Caco-2 (cell line): ENCODE data around the gene RWDD1. TPM values are rescaled to one million over a fixed set of nuclear protein-coding genes. Genes with fewer than 3 reads are reported as not detected.
A peak's percentile ranks its signal among the peaks of the same experiment; 100 is the strongest.
"Not testable (repeated sequence)": the region's sequence is repeated elsewhere in the genome, so short reads cannot be mapped to it uniquely, and the experiment has no call there.

Experiments used
- BruUV-seq: library from RNA; stranded (reverse); fragments of 400-500 nt; replicated peaks from 2 replicates; lab custom pipeline; 2021; lab: Mats Ljungman, UMichigan
- CTCF ChIA-PET: fragments of 300-600 bp; sonication (Branson Sonifier 250); formaldehyde crosslinking; loops from one replicate; lab custom pipeline; 2022; ENCODE audit warnings: antibody characterized with exemption; lab: Charles Lee
- POLR2A ChIA-PET: fragments of 300-600 bp; sonication (Branson Sonifier 250); formaldehyde crosslinking; loops from one replicate; lab custom pipeline; 2022; ENCODE audit warnings: antibody characterized with exemption; lab: Charles Lee
- DNase-seq, 2 experiments: peaks; one replicate each; pipeline versions ENCODE4 v3.0.0 to v3.0.0-alpha.2; 2020 to 2022
- H3K27me3 ChIP-seq: replicated peaks from 2 replicates; pipeline ENCODE4 v1.6.0; 2011; ENCODE audit warnings: low read length; ENCODE audit not compliant: control insufficient read depth, insufficient read depth
- H3K36me3 ChIP-seq: 2 replicates; pipeline ENCODE4 v1.5.1; 2011; ENCODE audit warnings: low read length; ENCODE audit not compliant: control insufficient read depth, insufficient read depth
- H3K4me1 ChIP-seq: fragments of 250-450 bp; sonication (Bioruptor Pico); 2 replicates; pipeline ENCODE4 v1.5.1; 2020; ENCODE audit warnings: mild to moderate bottlenecking
- H3K4me3 ChIP-seq: 2 replicates; pipeline ENCODE4 v1.5.1; 2011; ENCODE audit warnings: low read depth, mild to moderate bottlenecking, control low read depth, low read length
- H3K9me3 ChIP-seq: fragments of 250-450 bp; sonication (Bioruptor Pico); 2 replicates; pipeline ENCODE4 v1.5.1; 2020; ENCODE audit warnings: mild to moderate bottlenecking, moderate library complexity
- H3K27ac Mint-ChIP-seq: one replicate; pipeline ENCODE4 v1.8.0; 2022; ENCODE audit warnings: mixed read lengths; ENCODE audit not compliant: unreplicated experiment
- H3K27me3 Mint-ChIP-seq: one replicate; pipeline ENCODE4 v1.8.0; 2022; ENCODE audit warnings: mixed read lengths; ENCODE audit not compliant: insufficient read depth, unreplicated experiment
- H3K36me3 Mint-ChIP-seq: one replicate; pipeline ENCODE4 v1.8.0; 2022; ENCODE audit warnings: mild to moderate bottlenecking, mixed read lengths; ENCODE audit not compliant: insufficient read depth, unreplicated experiment
- H3K4me1 Mint-ChIP-seq: one replicate; pipeline ENCODE4 v1.8.0; 2022; ENCODE audit warnings: low read depth, mixed read lengths; ENCODE audit not compliant: unreplicated experiment
- H3K4me3 Mint-ChIP-seq: one replicate; pipeline ENCODE4 v1.8.0; 2022; ENCODE audit warnings: mild to moderate bottlenecking, moderate library complexity, mixed read lengths; ENCODE audit not compliant: unreplicated experiment
- H3K9me3 Mint-ChIP-seq: one replicate; pipeline ENCODE4 v1.8.0; 2022; ENCODE audit warnings: mixed read lengths; ENCODE audit not compliant: unreplicated experiment
- intact Hi-C: fragments of 100-400 bp; cut with micrococcal nuclease; formaldehyde crosslinking; loops from one replicate; pipeline ENCODE4 v1.10.0; 2022; ENCODE audit not compliant: unreplicated experiment
- total RNA-seq: library from RNA; stranded (reverse); gene quantifications from 2 replicates; pipeline ENCODE4 v1.2.3, GENCODE V29; 2022
- TF ChIP-seq, protein P1 (sequence below), 2 experiments: fragments of 200-600 bp in 1 of 2; IDR thresholded peaks; 1 replicate in 1 of 2; 2 replicates in 1 of 2; pipeline versions ENCODE4 v1.5.1 to v1.8.0; 2011 to 2022; ENCODE audit warnings: antibody characterized with exemption in 1 of 2, control low read depth in 1 of 2, inconsistent platforms in 1 of 2, low read depth in 1 of 2, low read length in 1 of 2, mild to moderate bottlenecking in 1 of 2, moderate library complexity in 1 of 2; ENCODE audit not compliant: insufficient read depth in 1 of 2, severe bottlenecking in 1 of 2, unreplicated experiment in 1 of 2

RWDD1 gene
- total RNA-seq, 1 experiment from 2014 or later = 35.0 TPM

DNA sequence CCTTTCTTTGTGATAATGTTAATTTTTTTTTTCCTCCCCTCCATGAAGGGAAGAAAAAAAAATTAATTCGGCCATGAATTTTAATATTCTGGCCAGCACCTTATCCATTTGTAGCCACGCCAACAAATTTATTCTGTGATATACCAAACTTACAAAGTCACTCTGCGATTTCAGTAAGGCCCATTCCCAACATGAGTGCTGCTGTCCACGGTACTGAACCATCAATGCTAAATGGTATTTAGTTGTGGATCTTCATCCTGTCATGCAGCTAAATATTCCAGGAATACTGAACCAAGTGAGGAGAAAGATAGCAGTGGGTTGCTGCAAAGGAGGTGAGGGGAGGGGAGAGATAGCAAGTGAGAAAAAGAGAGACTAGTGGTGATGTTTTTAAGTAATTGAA, 25.5 kb downstream of the RWDD1 start:
- Histone ChIP-seq H3K36me3 (no peaks in the 10 kb centered on the region), H3K27me3 (no peaks in the 10 kb centered on the region), H3K9me3 (no peaks in the 10 kb centered on the region), H3K4me1 (no peaks in the 10 kb centered on the region), H3K4me3 (no peak overlapping the region)
- CTCF ChIA-PET = no interaction called here
- H3K4me3 Mint-ChIP-seq = no peak overlapping the region
- H3K27me3 Mint-ChIP-seq = no peaks in the 10 kb centered on the region
- no peaks in the 10 kb centered on the region for H3K9me3 Mint-ChIP-seq
- no TSS peak for BruUV-seq
- TF ChIP-seq, protein P1, sequence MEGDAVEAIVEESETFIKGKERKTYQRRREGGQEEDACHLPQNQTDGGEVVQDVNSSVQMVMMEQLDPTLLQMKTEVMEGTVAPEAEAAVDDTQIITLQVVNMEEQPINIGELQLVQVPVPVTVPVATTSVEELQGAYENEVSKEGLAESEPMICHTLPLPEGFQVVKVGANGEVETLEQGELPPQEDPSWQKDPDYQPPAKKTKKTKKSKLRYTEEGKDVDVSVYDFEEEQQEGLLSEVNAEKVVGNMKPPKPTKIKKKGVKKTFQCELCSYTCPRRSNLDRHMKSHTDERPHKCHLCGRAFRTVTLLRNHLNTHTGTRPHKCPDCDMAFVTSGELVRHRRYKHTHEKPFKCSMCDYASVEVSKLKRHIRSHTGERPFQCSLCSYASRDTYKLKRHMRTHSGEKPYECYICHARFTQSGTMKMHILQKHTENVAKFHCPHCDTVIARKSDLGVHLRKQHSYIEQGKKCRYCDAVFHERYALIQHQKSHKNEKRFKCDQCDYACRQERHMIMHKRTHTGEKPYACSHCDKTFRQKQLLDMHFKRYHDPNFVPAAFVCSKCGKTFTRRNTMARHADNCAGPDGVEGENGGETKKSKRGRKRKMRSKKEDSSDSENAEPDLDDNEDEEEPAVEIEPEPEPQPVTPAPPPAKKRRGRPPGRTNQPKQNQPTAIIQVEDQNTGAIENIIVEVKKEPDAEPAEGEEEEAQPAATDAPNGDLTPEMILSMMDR (IDR thresholded peaks at IDR 0.05; ENCODE audit: insufficient read depth in 1 of 2, low read depth in 1 of 2, low read length in 1 of 2, severe bottlenecking in 1 of 2, unreplicated experiment in 1 of 2) = no peak
- peaks cover 7% of the 10 kb centered on the region for H3K36me3 Mint-ChIP-seq
- intact Hi-C loops = no loop called here
- POLR2A ChIA-PET = no interaction called here
- no peak overlapping the region for H3K27ac Mint-ChIP-seq
- no peaks in the 10 kb centered on the region for H3K4me1 Mint-ChIP-seq
- DNase-seq = peak in 1 of 2 experiments; percentile 24

DNA sequence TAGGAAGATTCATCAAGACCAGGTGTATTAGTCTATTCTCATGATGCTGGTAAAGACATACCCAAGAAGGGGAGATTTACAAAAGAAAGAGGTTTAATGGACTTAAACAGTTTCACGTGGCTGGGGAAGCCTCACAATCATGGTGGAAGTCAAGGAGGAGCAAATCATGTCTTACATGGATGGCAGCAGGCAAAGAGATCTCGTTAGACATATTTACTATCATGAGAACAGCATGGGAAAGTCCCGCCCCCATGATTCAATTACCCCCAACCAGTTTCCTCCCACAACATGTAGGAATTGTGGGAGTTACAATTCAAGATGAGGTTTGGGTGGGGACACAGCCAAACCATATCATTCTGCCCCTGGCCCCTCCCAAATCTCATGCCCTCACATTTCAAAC, 32.6 kb downstream of the RWDD1 start:
- H3K4me3 Mint-ChIP-seq, H3K27ac Mint-ChIP-seq, POLR2A ChIA-PET, CTCF ChIA-PET, H3K27me3 Mint-ChIP-seq, H3K4me3 ChIP-seq, BruUV-seq, H3K9me3 ChIP-seq, H3K36me3 Mint-ChIP-seq, H3K4me1 ChIP-seq, H3K27me3 ChIP-seq, H3K36me3 ChIP-seq, DNase-seq, H3K4me1 Mint-ChIP-seq, intact Hi-C loops: not testable (repeated sequence)
- H3K9me3 Mint-ChIP-seq = peaks cover 23% of the 10 kb centered on the region

DNA sequence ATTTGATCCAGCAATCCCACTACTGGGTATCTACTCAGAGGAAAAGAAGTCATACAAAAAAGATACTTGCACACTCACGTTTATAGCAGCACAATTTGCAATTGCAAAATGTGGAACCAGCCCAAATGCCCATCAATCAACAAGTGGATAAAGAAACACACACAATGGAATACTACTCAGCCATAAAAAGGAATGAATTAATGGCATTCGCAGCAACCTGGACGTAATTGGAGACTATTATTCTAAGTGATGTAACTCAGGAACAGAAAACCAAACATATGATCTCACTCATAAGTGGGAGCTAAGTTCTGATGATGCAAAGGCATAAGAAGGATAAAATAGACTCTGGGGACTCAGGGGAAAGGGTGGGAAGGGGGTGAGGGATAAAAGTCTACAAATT, 33.6 kb downstream of the RWDD1 start:
- intact Hi-C loops, POLR2A ChIA-PET, H3K27me3 Mint-ChIP-seq, H3K27ac Mint-ChIP-seq, H3K4me3 ChIP-seq, CTCF ChIA-PET, H3K27me3 ChIP-seq, H3K4me3 Mint-ChIP-seq, H3K4me1 Mint-ChIP-seq, H3K36me3 Mint-ChIP-seq, H3K4me1 ChIP-seq, BruUV-seq, H3K36me3 ChIP-seq, H3K9me3 ChIP-seq, DNase-seq: not testable (repeated sequence)
- peaks cover 23% of the 10 kb centered on the region for H3K9me3 Mint-ChIP-seq

DNA sequence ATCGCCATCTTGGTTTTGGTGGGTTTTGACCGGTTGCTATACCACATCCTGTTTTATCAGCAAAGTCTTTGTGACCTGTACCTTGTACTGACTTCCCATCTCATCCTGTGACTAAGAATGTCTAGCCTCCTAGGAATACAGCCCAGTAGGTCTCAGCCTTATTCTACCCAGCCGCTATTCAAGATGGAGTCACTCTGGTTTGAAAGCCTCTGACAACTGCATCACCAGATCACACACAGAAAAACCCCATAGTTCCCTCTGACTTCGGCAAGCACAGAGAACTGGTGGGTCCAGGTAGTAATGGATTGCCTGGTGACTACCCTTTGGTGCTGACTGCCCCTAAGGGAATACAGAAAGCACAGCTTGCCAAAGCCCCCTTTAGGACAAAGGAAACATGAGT, 34.6 kb downstream of the RWDD1 start:
- Histone ChIP-seq H3K4me3 (no peak overlapping the region), H3K4me1 (no peaks in the 10 kb centered on the region), H3K27me3 (no peaks in the 10 kb centered on the region), H3K36me3 (no peaks in the 10 kb centered on the region), H3K9me3 (peaks cover 3% of the 10 kb centered on the region; the same call in 1 of the 2 replicates)
- BruUV-seq = no TSS peak
- H3K27me3 Mint-ChIP-seq = peaks cover under 1% of the 10 kb centered on the region
- no peak overlapping the region for H3K4me3 Mint-ChIP-seq
- no peak overlapping the region for H3K27ac Mint-ChIP-seq
- TF ChIP-seq, protein P1 (IDR thresholded peaks at IDR 0.05; ENCODE audit: insufficient read depth in 1 of 2, low read depth in 1 of 2, low read length in 1 of 2, severe bottlenecking in 1 of 2, unreplicated experiment in 1 of 2) = no peak
- CTCF ChIA-PET = no interaction called here
- POLR2A ChIA-PET = no interaction called here
- H3K36me3 Mint-ChIP-seq = no peaks in the 10 kb centered on the region
- peaks cover 23% of the 10 kb centered on the region for H3K9me3 Mint-ChIP-seq
- no peak for DNase-seq
- H3K4me1 Mint-ChIP-seq = no peaks in the 10 kb centered on the region
- intact Hi-C loops = no loop called here
